ENCODE measurements around the gene USP33. TPM values are rescaled to one million over a fixed set of nuclear protein-coding genes. Genes with fewer than 3 reads are reported as not detected.

Gene USP33
- polyA plus RNA-seq, 2 of the 4 experiments (the other 2 are of a cell fraction): 22.9 to 49.5 TPM

GRCh38 chr1:77744576-77744975, 15.1 kb downstream of the USP33 start:
- CTCF ChIA-PET: no interaction called here
- no peak overlapping the region for H3K4me2 ChIP-seq
- TF ChIP-seq RFX5 (IDR thresholded peaks at IDR 0.05) (no peak), RAD21 (conservative IDR thresholded peaks at IDR 0.05 in 1 of 2, IDR thresholded peaks at IDR 0.05 in 1 of 2) (no peak), FOSB (CRISPR knock-in tag; IDR thresholded peaks at IDR 0.05) (no peak), JUN (IDR thresholded peaks at IDR 0.05) (no peak), HDAC2 (IDR thresholded peaks at IDR 0.05) (no peak), E2F6 (IDR thresholded peaks at IDR 0.05; ENCODE audit: borderline replicate concordance, low read depth) (no peak), TP53 (CRISPR knock-in tag; IDR thresholded peaks at IDR 0.05) (no peak), ATOH8 (CRISPR knock-in tag; IDR thresholded peaks at IDR 0.05; ENCODE audit: low read depth) (no peak), GATA3 (IDR thresholded peaks at IDR 0.05; ENCODE audit: borderline replicate concordance) (no peak), PBX3 (IDR thresholded peaks at IDR 0.05) (no peak), MYC (IDR thresholded peaks at IDR 0.05; ENCODE audit: borderline replicate concordance, low read length) (no peak), CEBPB (IDR thresholded peaks at IDR 0.05) (no peak), PHF8 (IDR thresholded peaks at IDR 0.05; ENCODE audit: borderline replicate concordance, low read depth) (no peak), RCOR1 (IDR thresholded peaks at IDR 0.05; ENCODE audit: low read depth, low read length) (no peak), ZNF302 (CRISPR knock-in tag; IDR thresholded peaks at IDR 0.05) (no peak)
- no peak overlapping the region for H3K4me3 ChIP-seq
- H3K27ac ChIP-seq: no peak overlapping the region
- ATAC-seq (no peak), FAIRE-seq (no peak), DNase-seq (ENCODE audit: low read depth in 1 of 2, low spot score in 1 of 2) (no peak)
- H3K9me3 ChIP-seq: no peaks in the 10 kb centered on the region
- WGBS (ENCODE audit: missing lambda C conversion rate): 85% methylated on average over 7 of the region's 7 CpGs
- no peaks in the 10 kb centered on the region for H3K4me1 ChIP-seq
- POLR2A ChIA-PET: no interaction called here

GRCh38 chr1:77742011-77742555, 17.6 kb downstream of the USP33 start:
- 93% methylated on average over 3 of the region's 3 CpGs for WGBS (ENCODE audit: missing lambda C conversion rate)
- Histone ChIP-seq H3K4me1 (no peaks in the 10 kb centered on the region), H3K9me3 (no peaks in the 10 kb centered on the region), H3K27ac (no peak overlapping the region), H3K4me2 (no peak overlapping the region), H3K4me3 (no peak overlapping the region)
- no peak for TF ChIP-seq GATA3 (IDR thresholded peaks at IDR 0.05; ENCODE audit: borderline replicate concordance)
- TF ChIP-seq BCL3 (IDR thresholded peaks at IDR 0.05): no peak
- CTCF ChIA-PET: no interaction called here
- ATAC-seq (no peak), DNase-seq (ENCODE audit: low read depth in 1 of 2, low spot score in 1 of 2) (no peak), FAIRE-seq (no peak)
- POLR2A ChIA-PET: no interaction called here

GRCh38 chr1:77741316-77741715, 18.3 kb downstream of the USP33 start:
- ChIA-PET CTCF (no interaction called here), POLR2A (no interaction called here)

GRCh38 chr1:77739235-77739634, 20.4 kb downstream of the USP33 start:
- ChIA-PET POLR2A (no interaction called here), CTCF (no interaction called here)
- Histone ChIP-seq H3K4me3 (no peak overlapping the region), H3K4me1 (no peaks in the 10 kb centered on the region), H3K4me2 (no peak overlapping the region), H3K27ac (no peak overlapping the region), H3K9me3 (no peaks in the 10 kb centered on the region)
- no peak for ATAC-seq
- DNase-seq (ENCODE audit: low read depth in 1 of 2, low spot score in 1 of 2): no peak
- TF ChIP-seq NR3C1 (IDR thresholded peaks at IDR 0.05): no peak
- no peak for TF ChIP-seq JUNB (IDR thresholded peaks at IDR 0.05)
- no peak for TF ChIP-seq EHMT2 (IDR thresholded peaks at IDR 0.05; ENCODE audit: low read depth)
- no peak for TF ChIP-seq KDM5A (IDR thresholded peaks at IDR 0.05)
- TF ChIP-seq KDM1A (IDR thresholded peaks at IDR 0.05; ENCODE audit: low read depth): no peak
- no peak for TF ChIP-seq RAD21 (conservative IDR thresholded peaks at IDR 0.05 in 1 of 2, IDR thresholded peaks at IDR 0.05 in 1 of 2)
- TF ChIP-seq ZSCAN20 (CRISPR knock-in tag; IDR thresholded peaks at IDR 0.05): no peak
- no peak for TF ChIP-seq FOXS1 (CRISPR knock-in tag; IDR thresholded peaks at IDR 0.05)
- no peak for TF ChIP-seq MAX (IDR thresholded peaks at IDR 0.05)
- 96% methylated on average over 1 of the region's 1 CpG for WGBS (ENCODE audit: missing lambda C conversion rate)
- FAIRE-seq: no peak

More at GRCh38 chr1:77741316-77741715, 18.3 kb downstream of the USP33 start:
- Histone ChIP-seq H3K4me2 (no peak overlapping the region), H3K9me3 (no peaks in the 10 kb centered on the region), H3K4me1 (no peaks in the 10 kb centered on the region), H3K4me3 (no peak overlapping the region), H3K27ac (no peak overlapping the region)
- TF ChIP-seq EHF (CRISPR knock-in tag; IDR thresholded peaks at IDR 0.05): no peak
- no peak for TF ChIP-seq KDM5A (IDR thresholded peaks at IDR 0.05)
- 80% methylated on average over 1 of the region's 1 CpG for WGBS (ENCODE audit: missing lambda C conversion rate)
- ATAC-seq (no peak), DNase-seq (ENCODE audit: low read depth in 1 of 2, low spot score in 1 of 2) (no peak), FAIRE-seq (no peak)
